HEK293 (cell line): Measurements from ENCODE around the gene UBA1.

Source experiments
- CTCF ChIA-PET: fragments of 350-600 bp; formaldehyde crosslinking; extraction: SDS; loops from one replicate; lab custom pipeline; 2021; ENCODE audit warnings: antibody characterized with exemption; lab: Yijun Ruan, JAX
- POLR2A ChIA-PET: fragments of 300-600 bp; formaldehyde crosslinking; extraction: SDS; loops from one replicate; lab custom pipeline; 2020; ENCODE audit warnings: antibody characterized with exemption, inconsistent platforms; lab: Yijun Ruan, JAX
- H3K27ac ChIP-seq: fragments of 200-500 bp; sonication (Bioruptor generic); 2 replicates; pipeline ENCODE4 v1.5.1; 2014; ENCODE audit warnings: low read depth, low read length, control low read depth, inconsistent platforms; ENCODE audit errors: extremely low read depth
- H3K36me3 ChIP-seq, 2 experiments: fragments of 200-500 bp in 1 of 2; sonication (Bioruptor generic) in 1 of 2; 1 replicate in 1 of 2; 2 replicates in 1 of 2; pipeline ENCODE4 v1.5.1; 2014 to 2017; ENCODE audit warnings: inconsistent platforms in 2 of 2, low read length in 2 of 2; ENCODE audit not compliant: control insufficient read depth in 2 of 2, insufficient read depth in 1 of 2
- H3K4me1 ChIP-seq: fragments of 200-500 bp; sonication (Bioruptor generic); 2 replicates; pipeline ENCODE4 v1.5.1; 2014; ENCODE audit warnings: mild to moderate bottlenecking, low read length, inconsistent platforms; ENCODE audit not compliant: control insufficient read depth, insufficient read depth
- H3K4me3 ChIP-seq: 2 replicates; pipeline ENCODE4 v1.5.1; 2011; ENCODE audit warnings: low read depth, mild to moderate bottlenecking, control low read depth, low read length, moderate library complexity
- H3K9me3 ChIP-seq: fragments of 200-500 bp; sonication (Bioruptor generic); 2 replicates; pipeline ENCODE4 v1.5.1; 2014; ENCODE audit warnings: low read depth, low read length, inconsistent platforms; ENCODE audit not compliant: control insufficient read depth, insufficient read depth
- EGR2 ChIP-seq: fragments of 450-650 bp; formaldehyde crosslinking; IDR thresholded peaks from 2 replicates; pipeline ENCODE4 v1.5.1; 2016; ENCODE audit warnings: low read depth, missing biosample characterization, missing genetic modification characterization
- IKZF3 ChIP-seq: fragments of 450-650 bp; IDR thresholded peaks from 2 replicates; pipeline ENCODE4 v1.5.0; 2018; ENCODE audit warnings: missing biosample characterization, mild to moderate bottlenecking, missing genetic modification characterization, moderate library complexity
- REST ChIP-seq: fragments of 450-650 bp; formaldehyde crosslinking; IDR thresholded peaks from 2 replicates; pipeline ENCODE4 v1.5.1; 2016; ENCODE audit warnings: missing biosample characterization, missing genetic modification characterization
- SETDB1 ChIP-seq: IDR thresholded peaks from one replicate; pipeline ENCODE4 v1.6.1; 2017; ENCODE audit warnings: mild to moderate bottlenecking, low read length, moderate library complexity, mixed read lengths; ENCODE audit not compliant: insufficient read length
- ZNF132 ChIP-seq: fragments of 450-650 bp; formaldehyde crosslinking; IDR thresholded peaks from 2 replicates; pipeline ENCODE4 v1.5.1; 2017; ENCODE audit warnings: missing biosample characterization, missing genetic modification characterization, borderline replicate concordance
- ZNF138 ChIP-seq: fragments of 450-650 bp; formaldehyde crosslinking; IDR thresholded peaks from 2 replicates; pipeline ENCODE4 v1.5.1; 2016; ENCODE audit warnings: missing biosample characterization, missing genetic modification characterization, borderline replicate concordance
- ZNF221 ChIP-seq: fragments of 450-650 bp; formaldehyde crosslinking; IDR thresholded peaks from 2 replicates; pipeline ENCODE4 v1.5.1; 2017; ENCODE audit warnings: missing biosample characterization, missing genetic modification characterization, borderline replicate concordance
- ZNF26 ChIP-seq: fragments of 450-650 bp; formaldehyde crosslinking; IDR thresholded peaks from 2 replicates; pipeline ENCODE4 v1.5.1; 2016; ENCODE audit warnings: missing biosample characterization, missing genetic modification characterization
- ZNF335 ChIP-seq: fragments of 450-650 bp; formaldehyde crosslinking; conservative IDR thresholded peaks from 2 replicates; pipeline ENCODE4 v1.5.1; 2016; ENCODE audit warnings: missing biosample characterization, missing genetic modification characterization
- ZNF423 ChIP-seq: fragments of 450-650 bp; formaldehyde crosslinking; IDR thresholded peaks from 2 replicates; pipeline ENCODE4 v1.5.1; 2016; ENCODE audit warnings: missing biosample characterization, missing genetic modification characterization
- ZNF514 ChIP-seq: fragments of 450-650 bp; formaldehyde crosslinking; IDR thresholded peaks from 2 replicates; pipeline ENCODE4 v1.5.1; 2016; ENCODE audit warnings: missing biosample characterization, missing genetic modification characterization
- ZNF518A ChIP-seq: fragments of 450-650 bp; formaldehyde crosslinking; conservative IDR thresholded peaks from 2 replicates; pipeline ENCODE4 v1.5.1; 2016; ENCODE audit warnings: low read depth, missing biosample characterization, missing genetic modification characterization
- ZNF600 ChIP-seq: fragments of 450-650 bp; formaldehyde crosslinking; IDR thresholded peaks from 2 replicates; pipeline ENCODE4 v1.5.1; 2016; ENCODE audit warnings: missing biosample characterization, missing genetic modification characterization
- ZNF639 ChIP-seq: fragments of 450-650 bp; formaldehyde crosslinking; IDR thresholded peaks from 2 replicates; pipeline ENCODE4 v1.5.1; 2016; ENCODE audit warnings: missing biosample characterization, missing genetic modification characterization
- ZNF660 ChIP-seq: fragments of 450-650 bp; IDR thresholded peaks from 2 replicates; pipeline ENCODE4 v1.5.1; 2018; ENCODE audit warnings: missing biosample characterization, mild to moderate bottlenecking, missing genetic modification characterization
- ZNF707 ChIP-seq: fragments of 450-650 bp; formaldehyde crosslinking; IDR thresholded peaks from 2 replicates; pipeline ENCODE4 v1.5.1; 2016; ENCODE audit warnings: missing biosample characterization, missing genetic modification characterization
- ZNF747 ChIP-seq: fragments of 450-650 bp; formaldehyde crosslinking; IDR thresholded peaks from 2 replicates; pipeline ENCODE4 v1.5.1; 2016; ENCODE audit warnings: missing biosample characterization, missing genetic modification characterization

The UBA1 gene

GRCh38 chrX:47214435-47215077, 20.9 kb downstream of the UBA1 start:
- H3K9me3 ChIP-seq, result no peaks in the 10 kb centered on the region
- peaks cover 64 to 75% of the 10 kb centered on the region in 2 experiments for H3K36me3 ChIP-seq
- H3K4me1 ChIP-seq, result peaks cover 8% of the 10 kb centered on the region; the same call in 1 of the 2 replicates
- no peak overlapping the region for H3K4me3 ChIP-seq
- no peak overlapping the region for H3K27ac ChIP-seq
- CTCF ChIA-PET, result interaction anchor here (0.6 to 0.7 kb wide), 2 partner anchors 83 to 98 kb away, joined by 3 to 4 read pairs; no protein-coding TSS in a partner anchor
- TF ChIP-seq ZNF600 (0 out of 2 replicates have a peak, but pooled peaks have one; percentile 12), ZNF335 (tag by site-specific recombination) (no peak), ZNF221 (no peak)
- TF ChIP-seq, all 188 proteins: peak for 1
- POLR2A ChIA-PET, result interaction anchor here (2.3 kb wide), 1 partner anchor 19 kb away, joined by 6 read pairs; the partner anchor contains the start of gene USP11

GRCh38 chrX:47215291-47215900, 21.8 kb downstream of the UBA1 start:
- H3K4me1 ChIP-seq, result peaks cover 8% of the 10 kb centered on the region; the same call in 1 of the 2 replicates
- H3K4me3 ChIP-seq, result no peak overlapping the region
- H3K27ac ChIP-seq, result no peak overlapping the region
- peaks cover 56 to 75% of the 10 kb centered on the region in 2 experiments for H3K36me3 ChIP-seq
- CTCF ChIA-PET, result interaction anchor here (0.7 kb wide), 1 partner anchor 97 kb away, joined by 4 read pairs; no protein-coding TSS in a partner anchor
- H3K9me3 ChIP-seq, result no peaks in the 10 kb centered on the region
- no peak for TF ChIP-seq ZNF514
- no peak for TF ChIP-seq ZNF138 (tag by site-specific recombination)
- no peak for TF ChIP-seq ZNF132 (tag by site-specific recombination)
- TF ChIP-seq ZNF660 (tag by site-specific recombination), result no peak
- no peak for TF ChIP-seq ZNF747
- no peak for TF ChIP-seq ZNF518A (tag by site-specific recombination)
- TF ChIP-seq, all 188 proteins: peak for 0
- POLR2A ChIA-PET, result interaction anchor here (2.3 kb wide), 1 partner anchor 18 kb away, joined by 6 read pairs; the partner anchor contains the start of gene USP11

- Histone ChIP-seq H3K4me1 (peaks cover 11% of the 10 kb centered on the region; the same call in 1 of the 2 replicates), H3K36me3 (peaks cover 50 to 75% of the 10 kb centered on the region in 2 experiments), H3K9me3 (no peaks in the 10 kb centered on the region), H3K4me3 (no peak overlapping the region), H3K27ac (0 out of 2 replicates have a peak overlapping the region, but pooled peaks have one; percentile 63)
- ChIA-PET POLR2A (interaction anchor here (1.1 to 2.3 kb wide), 2 partner anchors 15 to 17 kb away, joined by 3 to 6 read pairs; partner anchors contain the start of gene USP11), CTCF (interaction anchor here (0.6 kb wide), 1 partner anchor 1323 kb away, joined by 4 read pairs; the partner anchor contains the start of gene TBC1D25)
- TF ChIP-seq ZNF639 (tag by site-specific recombination) (no peak), EGR2 (tag by site-specific recombination) (no peak), ZNF707 (tag by site-specific recombination) (no peak), SETDB1 (no peak), ZNF423 (no peak), ZNF26 (tag by site-specific recombination) (no peak), REST (tag by site-specific recombination) (no peak), IKZF3 (tag by site-specific recombination) (no peak)
These were observed 22.8 kb downstream of the UBA1 start for GRCh38 chrX:47216393-47216925.
